RKO (cell line): ENCODE measurements around the gene KCNJ12.

Experiments
- DNase-seq: peaks from one replicate; pipeline ENCODE4 v3.0.0-alpha.2; 2016; ENCODE audit warnings: low spot score

The KCNJ12 gene

GRCh38 chr17:21368545-21369246 lies 7.5 kb upstream of the KCNJ12 start:
- no peak for DNase-seq

- DNase-seq, result no peak
These were observed 6.8 kb upstream of the KCNJ12 start for GRCh38 chr17:21369395-21369794.

GRCh38 chr17:21370430-21370829 lies 5.7 kb upstream of the KCNJ12 start:
- DNase-seq, result no peak

- no peak for DNase-seq
These were observed 4.6 kb upstream of the KCNJ12 start for GRCh38 chr17:21371511-21372081.

- no peak for DNase-seq
These were observed 3.8 kb upstream of the KCNJ12 start for GRCh38 chr17:21372256-21372954.

- DNase-seq, result no peak
These were observed 3.1 kb upstream of the KCNJ12 start for GRCh38 chr17:21373036-21373435.

GRCh38 chr17:21373696-21374440 lies 2.3 kb upstream of the KCNJ12 start:
- DNase-seq, result no peak

GRCh38 chr17:21374441-21375161 lies 1.6 kb upstream of the KCNJ12 start:
- no peak for DNase-seq

- DNase-seq, result no peak
These were observed 996 bp upstream of the KCNJ12 start for GRCh38 chr17:21375162-21375560.

GRCh38 chr17:21375757-21376080 lies 438 bp upstream of the KCNJ12 start:
- DNase-seq, result no peak

- DNase-seq, result no peak
These were observed 868 bp downstream of the KCNJ12 start for GRCh38 chr17:21376759-21377690.

- no peak for DNase-seq
These were observed 1.7 kb downstream of the KCNJ12 start for GRCh38 chr17:21377705-21378396.

- no peak for DNase-seq
These were observed 2.4 kb downstream of the KCNJ12 start for GRCh38 chr17:21378553-21378952.

- no peak for DNase-seq
These were observed 3.0 kb downstream of the KCNJ12 start for GRCh38 chr17:21379080-21379711.

GRCh38 chr17:21380659-21381058 lies 4.5 kb downstream of the KCNJ12 start:
- no peak for DNase-seq

GRCh38 chr17:21381076-21381706 lies 5.0 kb downstream of the KCNJ12 start:
- no peak for DNase-seq

GRCh38 chr17:21382560-21383495 lies 6.7 kb downstream of the KCNJ12 start:
- no peak for DNase-seq

- no peak for DNase-seq
These were observed 9.2 kb downstream of the KCNJ12 start for GRCh38 chr17:21385281-21385845.
